BE2C (cell line): ENCODE measurements around the gene NR3C1.
A peak's percentile ranks its signal among the peaks of the same experiment; 100 is the strongest.

Experiments
- DNase-seq: peaks from one replicate; pipeline ENCODE4 v3.0.0-alpha.2; 2020
- H3K27me3 ChIP-seq: fragments of 250-450 bp; sonication (Bioruptor Pico); 2 replicates; pipeline ENCODE4 v1.5.1; 2020; ENCODE audit warnings: mild to moderate bottlenecking
- H3K36me3 ChIP-seq: fragments of 250-450 bp; sonication (Bioruptor Pico); 2 replicates; pipeline ENCODE4 v1.5.1; 2020; ENCODE audit warnings: mild to moderate bottlenecking
- H3K4me1 ChIP-seq: fragments of 250-450 bp; sonication (Bioruptor Pico); 2 replicates; pipeline ENCODE4 v1.5.1; 2020
- H3K4me3 ChIP-seq: 2 replicates; pipeline ENCODE4 v1.5.1; 2011; ENCODE audit warnings: low read depth, low read length
- H3K9me3 ChIP-seq: fragments of 250-450 bp; sonication (Bioruptor Pico); 2 replicates; pipeline ENCODE4 v1.5.1; 2020
- TF ChIP-seq, protein P1 (sequence below): IDR thresholded peaks from 2 replicates; pipeline ENCODE4 v1.5.1; 2012; ENCODE audit warnings: mild to moderate bottlenecking, low read depth, low read length

The NR3C1 gene

DNA sequence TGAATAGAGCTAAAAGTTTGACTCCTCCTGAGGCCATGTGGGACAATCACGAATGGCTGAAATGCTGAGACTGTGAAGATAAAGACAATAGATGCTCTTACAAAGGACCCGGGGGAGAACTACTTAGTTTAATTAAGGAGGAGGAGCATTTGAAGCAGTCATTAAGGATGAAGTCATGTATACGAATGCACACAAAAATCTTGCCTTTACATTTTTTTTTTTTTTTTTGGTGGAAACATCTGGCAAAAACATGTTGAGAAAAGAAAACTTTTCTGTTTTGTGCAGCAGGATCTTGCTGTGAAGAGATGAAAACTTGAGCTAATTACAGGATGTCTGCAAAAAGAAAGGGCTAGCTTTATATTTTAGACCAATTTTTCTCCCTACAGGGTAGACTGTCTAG is 42.3 kb upstream of the NR3C1 start:
- TF ChIP-seq, protein P1, sequence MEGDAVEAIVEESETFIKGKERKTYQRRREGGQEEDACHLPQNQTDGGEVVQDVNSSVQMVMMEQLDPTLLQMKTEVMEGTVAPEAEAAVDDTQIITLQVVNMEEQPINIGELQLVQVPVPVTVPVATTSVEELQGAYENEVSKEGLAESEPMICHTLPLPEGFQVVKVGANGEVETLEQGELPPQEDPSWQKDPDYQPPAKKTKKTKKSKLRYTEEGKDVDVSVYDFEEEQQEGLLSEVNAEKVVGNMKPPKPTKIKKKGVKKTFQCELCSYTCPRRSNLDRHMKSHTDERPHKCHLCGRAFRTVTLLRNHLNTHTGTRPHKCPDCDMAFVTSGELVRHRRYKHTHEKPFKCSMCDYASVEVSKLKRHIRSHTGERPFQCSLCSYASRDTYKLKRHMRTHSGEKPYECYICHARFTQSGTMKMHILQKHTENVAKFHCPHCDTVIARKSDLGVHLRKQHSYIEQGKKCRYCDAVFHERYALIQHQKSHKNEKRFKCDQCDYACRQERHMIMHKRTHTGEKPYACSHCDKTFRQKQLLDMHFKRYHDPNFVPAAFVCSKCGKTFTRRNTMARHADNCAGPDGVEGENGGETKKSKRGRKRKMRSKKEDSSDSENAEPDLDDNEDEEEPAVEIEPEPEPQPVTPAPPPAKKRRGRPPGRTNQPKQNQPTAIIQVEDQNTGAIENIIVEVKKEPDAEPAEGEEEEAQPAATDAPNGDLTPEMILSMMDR: no peak
- Histone ChIP-seq H3K4me1 (no peaks in the 10 kb centered on the region), H3K27me3 (peaks cover 16% of the 10 kb centered on the region), H3K4me3 (no peak overlapping the region), H3K36me3 (no peaks in the 10 kb centered on the region), H3K9me3 (no peaks in the 10 kb centered on the region)
- DNase-seq: no peak

DNA sequence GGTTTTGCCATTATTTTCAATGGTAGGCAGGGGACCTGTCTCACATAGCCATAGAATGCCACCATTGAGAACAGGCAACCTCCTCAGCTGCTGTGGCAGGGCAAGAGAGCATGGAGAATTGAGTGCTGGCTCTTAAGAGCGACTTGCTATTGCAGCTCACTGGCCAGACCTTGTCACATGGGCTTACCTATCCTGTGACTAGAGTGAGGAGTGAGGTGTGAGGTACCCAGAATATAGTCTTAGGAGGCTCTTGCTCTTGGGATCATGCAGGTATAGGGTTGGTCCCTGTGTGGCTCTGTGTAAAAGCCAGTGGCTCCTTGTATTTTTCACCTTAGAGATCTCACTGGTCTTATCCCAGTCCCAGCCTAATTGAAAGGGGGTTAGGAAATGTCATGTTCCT is 39.8 kb upstream of the NR3C1 start:
- H3K9me3 ChIP-seq: no peaks in the 10 kb centered on the region
- no peaks in the 10 kb centered on the region for H3K36me3 ChIP-seq
- TF ChIP-seq, protein P1: no peak
- H3K4me1 ChIP-seq: no peaks in the 10 kb centered on the region
- DNase-seq: no peak
- no peak overlapping the region for H3K4me3 ChIP-seq
- peaks cover 26% of the 10 kb centered on the region for H3K27me3 ChIP-seq

DNA sequence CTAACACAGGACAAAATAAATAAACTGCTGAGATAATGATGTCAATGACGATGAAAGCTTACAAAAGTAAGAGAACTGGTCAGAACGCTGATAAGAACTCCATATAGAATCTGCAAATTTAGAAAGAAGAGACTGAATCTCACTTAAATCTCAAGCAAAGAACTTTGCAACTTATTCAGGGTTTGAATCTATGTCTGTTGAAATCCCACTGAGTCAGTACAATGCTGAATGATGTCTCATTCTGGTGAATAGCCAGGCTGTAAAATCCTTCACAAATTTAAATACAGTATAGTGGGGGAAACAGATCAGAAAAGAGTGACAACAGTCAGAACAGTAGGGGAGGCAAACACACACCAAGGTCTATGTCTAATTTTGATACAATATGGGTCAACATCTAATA is 38.9 kb upstream of the NR3C1 start:
- H3K4me3 ChIP-seq: no peak overlapping the region
- H3K4me1 ChIP-seq: no peaks in the 10 kb centered on the region
- H3K36me3 ChIP-seq: no peaks in the 10 kb centered on the region
- H3K9me3 ChIP-seq: no peaks in the 10 kb centered on the region
- no peak for DNase-seq
- H3K27me3 ChIP-seq: peaks cover 34% of the 10 kb centered on the region
- TF ChIP-seq, protein P1: no peak

DNA sequence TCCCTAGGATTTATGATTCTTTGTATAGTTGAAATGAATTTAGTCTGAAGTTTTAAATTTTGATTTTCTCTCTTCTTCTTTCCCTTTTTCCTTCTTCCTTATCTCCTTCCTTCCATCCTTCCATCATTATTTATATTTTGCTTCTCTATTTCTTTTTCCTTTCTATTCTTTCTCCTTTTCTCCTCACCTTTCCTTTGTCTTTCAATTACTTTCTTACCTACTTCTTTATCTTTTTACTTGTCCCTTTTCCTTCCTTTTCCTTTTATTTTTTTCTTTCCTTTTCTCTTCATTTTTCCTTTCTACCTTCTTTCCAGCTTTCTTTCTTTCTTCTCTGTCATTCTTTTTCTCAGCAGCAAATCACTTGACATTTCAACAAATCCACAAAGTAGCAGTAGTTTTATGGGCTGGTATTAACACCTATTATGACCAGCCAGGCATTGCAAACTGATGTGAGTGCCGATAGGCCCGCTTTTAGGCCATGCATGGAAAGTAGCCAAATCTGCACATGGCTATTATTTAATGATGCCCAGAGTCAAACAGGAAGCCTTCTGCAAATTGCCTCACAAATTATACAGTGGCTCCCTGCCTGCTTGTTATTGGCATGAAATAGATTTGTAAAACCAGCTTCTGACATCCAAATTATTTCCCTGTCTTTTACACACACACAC is 37.1 kb upstream of the NR3C1 start:
- no peak overlapping the region for H3K4me3 ChIP-seq
- DNase-seq: peak; percentile 49
- peaks cover 47% of the 10 kb centered on the region for H3K27me3 ChIP-seq
- no peaks in the 10 kb centered on the region for H3K9me3 ChIP-seq
- H3K4me1 ChIP-seq: no peaks in the 10 kb centered on the region
- no peaks in the 10 kb centered on the region for H3K36me3 ChIP-seq
- TF ChIP-seq, protein P1: no peak

- Histone ChIP-seq H3K4me3 (no peak overlapping the region), H3K36me3 (no peaks in the 10 kb centered on the region), H3K4me1 (no peaks in the 10 kb centered on the region), H3K27me3 (peaks cover 59% of the 10 kb centered on the region), H3K9me3 (no peaks in the 10 kb centered on the region)
- TF ChIP-seq, protein P1: no peak
- no peak for DNase-seq
These were observed 34.3 kb upstream of the NR3C1 start for GRCh38 chr5:143437666-143438273.

GRCh38 chr5:143436871-143437270 is 33.4 kb upstream of the NR3C1 start:
- Histone ChIP-seq H3K9me3 (no peaks in the 10 kb centered on the region), H3K27me3 (peaks cover 50% of the 10 kb centered on the region), H3K4me1 (no peaks in the 10 kb centered on the region), H3K4me3 (no peak overlapping the region), H3K36me3 (no peaks in the 10 kb centered on the region)
- DNase-seq: no peak
- TF ChIP-seq, protein P1: no peak
